Neural progenitor cell (in vitro differentiated cells): ENCODE data around the gene PFDN1. TPM values are rescaled to one million over a fixed set of nuclear protein-coding genes. Genes with fewer than 3 reads are reported as not detected.

Experiments
- DNase-seq: peaks from one replicate; pipeline ENCODE4 v3.0.0-alpha.2; 2016; ENCODE audit warnings: low spot score
- H2AFZ ChIP-seq: fragments of 200-600 bp; sonication (generic); replicated peaks from 2 replicates; pipeline ENCODE4 v1.6.1; 2016; ENCODE audit warnings: antibody characterized with exemption
- H3F3A ChIP-seq: fragments of 200-600 bp; sonication (generic); 2 replicates; pipeline ENCODE4 v1.6.1; 2016; ENCODE audit warnings: antibody characterized with exemption, low read depth
- H3K27ac ChIP-seq: fragments of 200-600 bp; sonication (generic); 2 replicates; pipeline ENCODE4 v1.5.1; 2016; ENCODE audit warnings: mild to moderate bottlenecking
- H3K27me3 ChIP-seq: fragments of 200-600 bp; sonication (generic); 2 replicates; pipeline ENCODE4 v1.6.1; 2016; ENCODE audit warnings: mild to moderate bottlenecking, moderate library complexity
- H3K36me3 ChIP-seq: fragments of 200-600 bp; sonication (generic); 2 replicates; pipeline ENCODE4 v1.5.1; 2016
- H3K4me1 ChIP-seq: fragments of 200-600 bp; sonication (generic); 2 replicates; pipeline ENCODE4 v1.6.1; 2016; ENCODE audit warnings: mixed run types
- H3K4me2 ChIP-seq: fragments of 200-600 bp; sonication (generic); 2 replicates; pipeline ENCODE4 v1.6.1; 2016
- H3K4me3 ChIP-seq: fragments of 200-600 bp; sonication (generic); 2 replicates; pipeline ENCODE4 v1.5.1; 2016
- H3K79me2 ChIP-seq: fragments of 200-600 bp; sonication (generic); 2 replicates; pipeline ENCODE4 v1.6.1; 2016; ENCODE audit warnings: low read depth
- H3K9ac ChIP-seq: fragments of 200-600 bp; sonication (generic); 2 replicates; pipeline ENCODE4 v1.6.1; 2016
- H3K9me3 ChIP-seq: fragments of 200-600 bp; sonication (generic); 2 replicates; pipeline ENCODE4 v1.5.1; 2016; ENCODE audit warnings: low read depth
- H4K20me1 ChIP-seq: fragments of 200-600 bp; sonication (generic); 2 replicates; pipeline ENCODE4 v1.6.1; 2016; ENCODE audit warnings: low read depth
- H3K27ac Mint-ChIP-seq: 3 replicates; pipeline ENCODE4 v1.8.0; 2021; ENCODE audit warnings: mixed read lengths
- H3K27me3 Mint-ChIP-seq: 2 replicates; pipeline ENCODE4 v1.8.0; 2022; ENCODE audit warnings: low read depth, mild to moderate bottlenecking, inconsistent platforms, moderate library complexity, mixed read lengths; ENCODE audit not compliant: insufficient read depth
- H3K36me3 Mint-ChIP-seq: 3 replicates; pipeline ENCODE4 v1.8.0; 2021; ENCODE audit warnings: mixed read lengths
- H3K4me1 Mint-ChIP-seq: 3 replicates; pipeline ENCODE4 v1.8.0; 2021; ENCODE audit warnings: mixed read lengths
- H3K4me3 Mint-ChIP-seq: 3 replicates; pipeline ENCODE4 v1.8.0; 2021; ENCODE audit warnings: mild to moderate bottlenecking, moderate library complexity, mixed read lengths
- H3K9me3 Mint-ChIP-seq: 3 replicates; pipeline ENCODE4 v1.8.0; 2020; ENCODE audit warnings: mixed read lengths
- CTCF ChIP-seq: fragments of 200-600 bp; sonication (generic); IDR thresholded peaks from 2 replicates; pipeline ENCODE4 v1.5.1; 2017; ENCODE audit warnings: antibody characterized with exemption, mild to moderate bottlenecking
- EZH2 ChIP-seq: fragments of 200-600 bp; sonication (generic); IDR thresholded peaks from 2 replicates; pipeline ENCODE4 v1.6.1; 2017; ENCODE audit warnings: antibody characterized with exemption, mild to moderate bottlenecking, moderate library complexity
- EZH2phosphoT487 ChIP-seq: fragments of 200-600 bp; sonication (generic); IDR thresholded peaks from 2 replicates; pipeline ENCODE4 v1.6.1; 2017; ENCODE audit warnings: antibody characterized with exemption
- total RNA-seq: library from RNA; depleted of rRNA; stranded (reverse); fragments of >200 nt; gene quantifications from 2 replicates; pipeline ENCODE4 v1.2.3, GENCODE V29; 2015; ENCODE audit warnings: low replicate concordance

Gene PFDN1
- total RNA-seq, 1 donor from 2014 or later: 79.8 TPM

GRCh38 chr5:140329739-140330481 is 27.0 kb upstream of the PFDN1 start:
- peak; percentile 18 for DNase-seq
- H2AFZ ChIP-seq: peak overlapping the region; percentile 46
- TF ChIP-seq EZH2phosphoT487 (no peak), EZH2 (no peak), CTCF (no peak)
- H3K27ac ChIP-seq: peak overlapping the region; percentile 32
- H3K4me3 Mint-ChIP-seq: no peak overlapping the region
- peaks cover 5% of the 10 kb centered on the region for H3K27me3 Mint-ChIP-seq
- H3K79me2 ChIP-seq: no peaks in the 10 kb centered on the region
- H3K4me2 ChIP-seq: no peak overlapping the region
- H3K36me3 ChIP-seq: no peaks in the 10 kb centered on the region
- peaks cover 4% of the 10 kb centered on the region for H3K36me3 Mint-ChIP-seq
- no peaks in the 10 kb centered on the region for H3F3A ChIP-seq
- H3K4me3 ChIP-seq: no peak overlapping the region
- H3K9me3 Mint-ChIP-seq: no peaks in the 10 kb centered on the region
- H3K9me3 ChIP-seq: no peaks in the 10 kb centered on the region
- H3K9ac ChIP-seq: no peak overlapping the region
- H3K27me3 ChIP-seq: no peaks in the 10 kb centered on the region
- H4K20me1 ChIP-seq: no peaks in the 10 kb centered on the region
- peaks cover 19% of the 10 kb centered on the region for H3K4me1 ChIP-seq
- H3K4me1 Mint-ChIP-seq: peaks cover 26% of the 10 kb centered on the region
- peak overlapping the region; percentile 10 for H3K27ac Mint-ChIP-seq

GRCh38 chr5:140328036-140328764 is 25.3 kb upstream of the PFDN1 start:
- H3K36me3 ChIP-seq: no peaks in the 10 kb centered on the region
- H3K9ac ChIP-seq: no peak overlapping the region
- H3K27ac Mint-ChIP-seq: peak overlapping the region; percentile 89

GRCh38 chr5:140327589-140327988 is 24.7 kb upstream of the PFDN1 start:
- peak overlapping the region; percentile 89 for H3K27ac Mint-ChIP-seq
- no peak overlapping the region for H3K9ac ChIP-seq
- no peaks in the 10 kb centered on the region for H3K9me3 Mint-ChIP-seq

More at GRCh38 chr5:140328036-140328764, 25.3 kb upstream of the PFDN1 start:
- peak overlapping the region; percentile 78 for H2AFZ ChIP-seq
- no peak for DNase-seq
- Mint-ChIP-seq H3K4me1 (peaks cover 42% of the 10 kb centered on the region), H3K4me3 (no peak overlapping the region), H3K27me3 (peaks cover 5% of the 10 kb centered on the region), H3K36me3 (no peaks in the 10 kb centered on the region), H3K9me3 (no peaks in the 10 kb centered on the region)
- no peaks in the 10 kb centered on the region for H3K9me3 ChIP-seq
- peaks cover 19% of the 10 kb centered on the region for H3K4me1 ChIP-seq
- H3F3A ChIP-seq: no peaks in the 10 kb centered on the region
- TF ChIP-seq CTCF (no peak), EZH2phosphoT487 (no peak), EZH2 (no peak)
- H3K27me3 ChIP-seq: no peaks in the 10 kb centered on the region
- peak overlapping the region; percentile 15 for H3K4me2 ChIP-seq
- no peaks in the 10 kb centered on the region for H3K79me2 ChIP-seq
- H3K4me3 ChIP-seq: no peak overlapping the region
- H3K27ac ChIP-seq: peak overlapping the region; percentile 6
- H4K20me1 ChIP-seq: no peaks in the 10 kb centered on the region

More at GRCh38 chr5:140327589-140327988, 24.7 kb upstream of the PFDN1 start:
- Histone ChIP-seq H3K9me3 (no peaks in the 10 kb centered on the region), H3K4me1 (peaks cover 19% of the 10 kb centered on the region), H3K79me2 (no peaks in the 10 kb centered on the region), H4K20me1 (no peaks in the 10 kb centered on the region), H3K4me2 (peak overlapping the region; percentile 15), H2AFZ (peak overlapping the region; percentile 8), H3K27ac (peak overlapping the region; percentile 6), H3K27me3 (no peaks in the 10 kb centered on the region), H3K4me3 (peak overlapping the region; percentile 1), H3F3A (no peaks in the 10 kb centered on the region), H3K36me3 (no peaks in the 10 kb centered on the region)
- no peak for TF ChIP-seq CTCF
- no peak for TF ChIP-seq EZH2
- TF ChIP-seq EZH2phosphoT487: no peak
- no peaks in the 10 kb centered on the region for H3K36me3 Mint-ChIP-seq
- H3K27me3 Mint-ChIP-seq: peaks cover 5% of the 10 kb centered on the region
- no peak overlapping the region for H3K4me3 Mint-ChIP-seq
- DNase-seq: peak; percentile 72
- H3K4me1 Mint-ChIP-seq: peaks cover 48% of the 10 kb centered on the region
